Measurements from ENCODE around the gene PCDHGA3. TPM values are rescaled to one million over a fixed set of nuclear protein-coding genes. Genes with fewer than 3 reads are reported as not detected.

The PCDHGA3 gene
- total RNA-seq, 2 donors from 2014 or later = 1.3 to 18.2 TPM

- Histone ChIP-seq H3K27ac (no peak overlapping the region), H3K4me1 (replicated peaks) (no peaks in the 10 kb centered on the region), H3K36me3 (no peaks in the 10 kb centered on the region), H3K4me3 (no peak overlapping the region), H3K27me3 (replicated peaks; ENCODE audit: insufficient read depth) (peaks cover 19% of the 10 kb centered on the region), H3K9me3 (no peaks in the 10 kb centered on the region)
- intact Hi-C loops (cut with DNase I) = no loop called here
- no peak for TF ChIP-seq CTCF (IDR thresholded peaks at IDR 0.05)
- TF ChIP-seq POLR2AphosphoS5 (IDR thresholded peaks at IDR 0.05) = no peak
- WGBS = 35% methylated on average over 15 of the region's 15 CpGs
- DNase-seq (ENCODE audit: low spot score) = no peak
These were observed 17.1 kb downstream of the PCDHGA3 start for GRCh38 chr5:141360685-141361084.

GRCh38 chr5:141362719-141363118 is 19.1 kb downstream of the PCDHGA3 start:
- Histone ChIP-seq H3K27ac (no peak overlapping the region), H3K9me3 (no peaks in the 10 kb centered on the region), H3K27me3 (replicated peaks; ENCODE audit: insufficient read depth) (peaks cover 23% of the 10 kb centered on the region), H3K4me3 (no peak overlapping the region), H3K36me3 (no peaks in the 10 kb centered on the region), H3K4me1 (replicated peaks) (no peaks in the 10 kb centered on the region)
- DNase-seq (ENCODE audit: low spot score) = no peak
- TF ChIP-seq POLR2AphosphoS5 (IDR thresholded peaks at IDR 0.05) (no peak), CTCF (IDR thresholded peaks at IDR 0.05) (no peak), POLR2A (IDR thresholded peaks at IDR 0.05) (no peak)
- intact Hi-C loops (cut with DNase I) = no loop called here

- H3K27me3 ChIP-seq (replicated peaks; ENCODE audit: insufficient read depth) = peaks cover 23% of the 10 kb centered on the region
- H3K36me3 ChIP-seq = no peaks in the 10 kb centered on the region
- no peak for DNase-seq (ENCODE audit: low spot score)
- no peak for TF ChIP-seq POLR2AphosphoS5 (IDR thresholded peaks at IDR 0.05)
- WGBS = 10% methylated on average over 34 of the region's 34 CpGs
- no peak within 1 kb of the TSS for H3K4me3 ChIP-seq
- intact Hi-C loops (cut with DNase I) = no loop called here
- no peaks in the 10 kb centered on the region for H3K9me3 ChIP-seq
- no peak within 1 kb of the TSS for H3K27ac ChIP-seq
- H3K4me1 ChIP-seq (replicated peaks) = no peaks in the 10 kb centered on the region
These were observed 20.5 kb downstream of the PCDHGA3 start, which contains the start of gene PCDHGA5 for GRCh38 chr5:141363952-141364660. Gene PCDHGA5, plus strand, starts transcription at chr5:141364162. Its CDS starts 169 bp downstream, at chr5:141364331.

GRCh38 chr5:141366016-141366896 is 22.6 kb downstream of the PCDHGA3 start:
- no peak overlapping the region for H3K4me3 ChIP-seq
- no peaks in the 10 kb centered on the region for H3K4me1 ChIP-seq (replicated peaks)
- no peak for TF ChIP-seq POLR2A (IDR thresholded peaks at IDR 0.05)
- no peak for TF ChIP-seq POLR2AphosphoS5 (IDR thresholded peaks at IDR 0.05)
- no peak for TF ChIP-seq CTCF (IDR thresholded peaks at IDR 0.05)
- H3K27me3 ChIP-seq (replicated peaks; ENCODE audit: insufficient read depth) = peaks cover 17% of the 10 kb centered on the region
- H3K36me3 ChIP-seq = no peaks in the 10 kb centered on the region
- intact Hi-C loops (cut with DNase I) = no loop called here
- DNase-seq (ENCODE audit: low spot score) = no peak
- H3K9me3 ChIP-seq = no peaks in the 10 kb centered on the region
- no peak overlapping the region for H3K27ac ChIP-seq
- WGBS = 20% methylated on average over 31 of the region's 46 CpGs

GRCh38 chr5:141369994-141370848 is 26.6 kb downstream of the PCDHGA3 start, which contains the start of gene PCDHGB3:
Gene PCDHGB3, plus strand, starts transcription at chr5:141370242. Its CDS starts 153 bp downstream, at chr5:141370395.
- no peaks in the 10 kb centered on the region for H3K36me3 ChIP-seq
- WGBS = 17% methylated on average over 32 of the region's 32 CpGs
- H3K27me3 ChIP-seq (replicated peaks; ENCODE audit: insufficient read depth) = peaks cover 8% of the 10 kb centered on the region
- no peak within 1 kb of the TSS for H3K4me3 ChIP-seq
- TF ChIP-seq POLR2AphosphoS5 (IDR thresholded peaks at IDR 0.05) (no peak), POLR2A (IDR thresholded peaks at IDR 0.05) (no peak), CTCF (IDR thresholded peaks at IDR 0.05) (peak in 1 of 4 experiments; percentile 21)
- no peaks in the 10 kb centered on the region for H3K4me1 ChIP-seq (replicated peaks)
- intact Hi-C loops (cut with DNase I) = no loop called here
- H3K27ac ChIP-seq = no peak within 1 kb of the TSS
- no peak for DNase-seq (ENCODE audit: low spot score)
- H3K9me3 ChIP-seq = no peaks in the 10 kb centered on the region

Measured in prostate gland (tissue), 2 donors.